Endothelial cell of umbilical vein (primary cell): ENCODE measurements around the gene FGF12.

Experiments used
- POLR2A ChIP-seq: IDR thresholded peaks from 2 replicates; pipeline ENCODE4 v1.6.1; 2012; ENCODE audit warnings: low read depth, mild to moderate bottlenecking, control low read depth, low read length
- POLR2AphosphoS5 ChIP-seq: IDR thresholded peaks from 2 replicates; pipeline ENCODE4 v1.6.1; 2012; ENCODE audit warnings: low read depth, mild to moderate bottlenecking, control low read depth, low read length, moderate library complexity; ENCODE audit not compliant: insufficient read depth
- TF ChIP-seq, protein P1 (sequence below), 2 donors: IDR thresholded peaks; 1 replicate in 1 of 2; 2 replicates in 1 of 2; pipeline ENCODE4 v1.5.1; 2011; ENCODE audit warnings: low read length in 2 of 2, mild to moderate bottlenecking in 2 of 2, moderate library complexity in 2 of 2, control low read depth in 1 of 2, inconsistent platforms in 1 of 2, low read depth in 1 of 2; ENCODE audit not compliant: insufficient read depth in 1 of 2; ENCODE audit errors: extremely low read depth in 1 of 2

GRCh38 chr3:192194085-192194484, 533.3 kb downstream of the FGF12 start:
- TF ChIP-seq POLR2AphosphoS5: no peak
- TF ChIP-seq, protein P1, sequence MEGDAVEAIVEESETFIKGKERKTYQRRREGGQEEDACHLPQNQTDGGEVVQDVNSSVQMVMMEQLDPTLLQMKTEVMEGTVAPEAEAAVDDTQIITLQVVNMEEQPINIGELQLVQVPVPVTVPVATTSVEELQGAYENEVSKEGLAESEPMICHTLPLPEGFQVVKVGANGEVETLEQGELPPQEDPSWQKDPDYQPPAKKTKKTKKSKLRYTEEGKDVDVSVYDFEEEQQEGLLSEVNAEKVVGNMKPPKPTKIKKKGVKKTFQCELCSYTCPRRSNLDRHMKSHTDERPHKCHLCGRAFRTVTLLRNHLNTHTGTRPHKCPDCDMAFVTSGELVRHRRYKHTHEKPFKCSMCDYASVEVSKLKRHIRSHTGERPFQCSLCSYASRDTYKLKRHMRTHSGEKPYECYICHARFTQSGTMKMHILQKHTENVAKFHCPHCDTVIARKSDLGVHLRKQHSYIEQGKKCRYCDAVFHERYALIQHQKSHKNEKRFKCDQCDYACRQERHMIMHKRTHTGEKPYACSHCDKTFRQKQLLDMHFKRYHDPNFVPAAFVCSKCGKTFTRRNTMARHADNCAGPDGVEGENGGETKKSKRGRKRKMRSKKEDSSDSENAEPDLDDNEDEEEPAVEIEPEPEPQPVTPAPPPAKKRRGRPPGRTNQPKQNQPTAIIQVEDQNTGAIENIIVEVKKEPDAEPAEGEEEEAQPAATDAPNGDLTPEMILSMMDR (IDR thresholded peaks at IDR 0.05; ENCODE audit: extremely low read depth in 1 of 2, insufficient read depth in 1 of 2, low read depth in 1 of 2, low read length in 2 of 2): no peak
- TF ChIP-seq POLR2A: no peak
